Kidney epithelial cell (primary cell): Measurements from ENCODE around the gene CSE1L. TPM values are rescaled to one million over a fixed set of nuclear protein-coding genes. Genes with fewer than 3 reads are reported as not detected.

Source experiments
- DNase-seq: peaks from one replicate; pipeline ENCODE4 v3.0.0-alpha.2; 2010; ENCODE audit warnings: low read depth
- H3K27me3 ChIP-seq: 2 replicates; pipeline ENCODE4 v1.6.0; 2011; ENCODE audit warnings: low read length; ENCODE audit not compliant: control insufficient read depth, insufficient read depth
- H3K36me3 ChIP-seq: 2 replicates; pipeline ENCODE4 v1.5.1; 2011; ENCODE audit warnings: low read length; ENCODE audit not compliant: control insufficient read depth, insufficient read depth
- H3K4me3 ChIP-seq: 2 replicates; pipeline ENCODE4 v1.5.1; 2011; ENCODE audit warnings: low read depth, mild to moderate bottlenecking, control low read depth, low read length
- total RNA-seq: library from RNA; depleted of rRNA; stranded (reverse); fragments of >200 nt; gene quantifications from 2 replicates; pipeline ENCODE4 v1.2.3, GENCODE V29; 2015
- TF ChIP-seq, protein P1 (sequence below): IDR thresholded peaks from 2 replicates; pipeline ENCODE4 v1.5.1; 2011; ENCODE audit warnings: mild to moderate bottlenecking, moderate library complexity, low read length, control low read depth, inconsistent platforms; ENCODE audit not compliant: insufficient read depth, poor library complexity, severe bottlenecking

The CSE1L gene
- total RNA-seq, 1 donor from 2014 or later: 66.5 TPM

DNA sequence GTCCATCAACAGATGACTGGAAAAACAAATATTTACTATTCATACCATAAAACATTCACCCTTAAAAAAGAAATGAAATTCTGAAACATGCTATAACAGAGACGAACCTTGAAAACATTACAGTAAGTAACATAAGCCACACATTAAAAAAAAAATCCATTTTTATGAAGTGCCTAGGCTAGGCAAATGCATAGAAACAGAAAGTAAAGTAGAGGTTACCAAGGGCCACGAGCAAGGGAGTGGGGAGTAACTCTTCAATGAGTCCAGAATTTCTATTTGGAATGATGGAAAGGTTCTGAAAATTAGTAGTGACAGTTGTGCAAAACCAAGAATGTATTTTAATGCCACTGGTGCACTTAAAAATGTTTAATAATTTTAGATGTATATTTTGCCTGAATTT is 94.3 kb downstream of the CSE1L start:
- no peak for DNase-seq
- Histone ChIP-seq H3K4me3 (no peak overlapping the region), H3K36me3 (no peaks in the 10 kb centered on the region), H3K27me3 (no peaks in the 10 kb centered on the region)
- TF ChIP-seq, protein P1, sequence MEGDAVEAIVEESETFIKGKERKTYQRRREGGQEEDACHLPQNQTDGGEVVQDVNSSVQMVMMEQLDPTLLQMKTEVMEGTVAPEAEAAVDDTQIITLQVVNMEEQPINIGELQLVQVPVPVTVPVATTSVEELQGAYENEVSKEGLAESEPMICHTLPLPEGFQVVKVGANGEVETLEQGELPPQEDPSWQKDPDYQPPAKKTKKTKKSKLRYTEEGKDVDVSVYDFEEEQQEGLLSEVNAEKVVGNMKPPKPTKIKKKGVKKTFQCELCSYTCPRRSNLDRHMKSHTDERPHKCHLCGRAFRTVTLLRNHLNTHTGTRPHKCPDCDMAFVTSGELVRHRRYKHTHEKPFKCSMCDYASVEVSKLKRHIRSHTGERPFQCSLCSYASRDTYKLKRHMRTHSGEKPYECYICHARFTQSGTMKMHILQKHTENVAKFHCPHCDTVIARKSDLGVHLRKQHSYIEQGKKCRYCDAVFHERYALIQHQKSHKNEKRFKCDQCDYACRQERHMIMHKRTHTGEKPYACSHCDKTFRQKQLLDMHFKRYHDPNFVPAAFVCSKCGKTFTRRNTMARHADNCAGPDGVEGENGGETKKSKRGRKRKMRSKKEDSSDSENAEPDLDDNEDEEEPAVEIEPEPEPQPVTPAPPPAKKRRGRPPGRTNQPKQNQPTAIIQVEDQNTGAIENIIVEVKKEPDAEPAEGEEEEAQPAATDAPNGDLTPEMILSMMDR: no peak

GRCh38 chr20:49140834-49141233 is 94.7 kb downstream of the CSE1L start:
- no peak for DNase-seq
- Histone ChIP-seq H3K36me3 (no peaks in the 10 kb centered on the region), H3K4me3 (no peak overlapping the region), H3K27me3 (no peaks in the 10 kb centered on the region)
- TF ChIP-seq, protein P1: no peak

Other genes starting within 250 kb of the CSE1L start
- gene PREX1, start 218.3 kb upstream of the CSE1L start, total RNA-seq: 3.1 and 3.5 TPM in 2 replicates
- gene ARFGEF2, start 124.6 kb upstream of the CSE1L start, total RNA-seq: 34.0 and 38.9 TPM in 2 replicates
- gene STAU1, start 142.0 kb downstream of the CSE1L start, total RNA-seq: 72.5 and 81.6 TPM in 2 replicates
- gene DDX27, start 173.1 kb downstream of the CSE1L start, total RNA-seq: 49.6 and 52.2 TPM in 2 replicates
- gene ZNFX1, start 231.7 kb downstream of the CSE1L start, total RNA-seq: 32.7 and 35.4 TPM in 2 replicates